WTC11 (cell line): ENCODE data around the gene GSC2. TPM values are rescaled to one million over a fixed set of nuclear protein-coding genes. Genes with fewer than 3 reads are reported as not detected.

Experiments used
- total RNA-seq: library from RNA; stranded (reverse); gene quantifications from 3 replicates; pipeline ENCODE4 v1.2.3, GENCODE V29; 2021

Gene GSC2
- total RNA-seq, 1 experiment from 2014 or later, result 0.68 TPM

Other genes with a start within 250 kb of the GSC2 start
- gene DGCR6, start 244.0 kb downstream of the GSC2 start, total RNA-seq, result 2.4 to 4.7 TPM (median 3.8 TPM) in 3 replicates
- gene PRODH, start 214.0 kb downstream of the GSC2 start, total RNA-seq, result 42.6 to 97.3 TPM (median 56.1 TPM) in 3 replicates
- 56.8 to 64.2 TPM (median 60.3 TPM) in 3 replicates for gene DGCR2, start 27.9 kb downstream of the GSC2 start, total RNA-seq
- gene TSSK2, start 19.0 kb downstream of the GSC2 start, total RNA-seq, result not detected in 3 replicates
- 18.0 to 19.3 TPM (median 18.3 TPM) in 3 replicates for gene ESS2, start 5.6 kb downstream of the GSC2 start, total RNA-seq
- gene SLC25A1, start 28.4 kb upstream of the GSC2 start, total RNA-seq, result 201 to 213 TPM (median 204 TPM) in 3 replicates
- 15.5 to 19.3 TPM (median 16.9 TPM) in 3 replicates for gene CLTCL1, start 141.4 kb upstream of the GSC2 start, total RNA-seq